LNCAP (cell line): Measurements from ENCODE around the gene TIGD2.

ENCODE experiments used
- CTCF ChIP-seq: fragments of 450-650 bp; IDR thresholded peaks from 2 replicates; pipeline ENCODE4 v1.5.1; 2017; ENCODE audit warnings: mild to moderate bottlenecking

The TIGD2 gene

GRCh38 chr4:89077761-89078160 lies 33.6 kb upstream of the TIGD2 start:
- no peak for TF ChIP-seq CTCF

GRCh38 chr4:89078300-89078699 lies 33.0 kb upstream of the TIGD2 start:
- no peak for TF ChIP-seq CTCF

GRCh38 chr4:89099034-89099433 lies 12.3 kb upstream of the TIGD2 start:
- TF ChIP-seq CTCF, result no peak

- no peak for TF ChIP-seq CTCF
These were observed 11.9 kb upstream of the TIGD2 start for GRCh38 chr4:89099471-89099870.

GRCh38 chr4:89100853-89101252 lies 10.5 kb upstream of the TIGD2 start:
- TF ChIP-seq CTCF, result no peak

- no peak for TF ChIP-seq CTCF
These were observed 9.8 kb upstream of the TIGD2 start for GRCh38 chr4:89101256-89102161.

- no peak for TF ChIP-seq CTCF
These were observed 5.6 kb upstream of the TIGD2 start for GRCh38 chr4:89105726-89106125.
